ENCODE data around the gene SLCO2A1.

DNA sequence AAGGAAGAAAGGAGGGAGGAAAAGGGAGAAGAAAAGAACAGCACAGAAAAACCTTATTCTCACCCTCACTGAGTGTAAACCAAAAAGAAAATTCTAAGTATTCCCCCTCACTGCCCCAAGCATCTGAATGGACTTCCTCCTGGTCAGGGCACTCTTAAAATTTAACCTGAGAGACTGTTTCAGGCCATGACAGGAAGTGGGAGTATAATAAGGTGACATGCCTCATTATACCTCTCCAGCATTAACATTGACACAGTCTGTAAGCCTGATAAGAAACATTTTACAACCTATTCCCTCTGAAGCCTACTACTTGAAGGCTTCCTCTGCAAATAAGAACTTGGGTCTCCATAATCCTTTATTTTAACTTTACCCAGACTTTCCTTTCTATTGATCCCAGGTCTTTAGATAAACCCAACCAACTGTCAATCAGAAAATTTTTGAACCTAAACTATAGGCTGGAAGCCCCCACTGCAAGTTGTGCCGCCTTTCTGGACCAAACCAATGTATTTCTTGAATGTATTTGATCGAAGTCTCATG, 41.7 kb downstream of the SLCO2A1 start:
- TF ChIP-seq POLR2A (IDR thresholded peaks at IDR 0.05), result no peak
- TF ChIP-seq, protein P1, sequence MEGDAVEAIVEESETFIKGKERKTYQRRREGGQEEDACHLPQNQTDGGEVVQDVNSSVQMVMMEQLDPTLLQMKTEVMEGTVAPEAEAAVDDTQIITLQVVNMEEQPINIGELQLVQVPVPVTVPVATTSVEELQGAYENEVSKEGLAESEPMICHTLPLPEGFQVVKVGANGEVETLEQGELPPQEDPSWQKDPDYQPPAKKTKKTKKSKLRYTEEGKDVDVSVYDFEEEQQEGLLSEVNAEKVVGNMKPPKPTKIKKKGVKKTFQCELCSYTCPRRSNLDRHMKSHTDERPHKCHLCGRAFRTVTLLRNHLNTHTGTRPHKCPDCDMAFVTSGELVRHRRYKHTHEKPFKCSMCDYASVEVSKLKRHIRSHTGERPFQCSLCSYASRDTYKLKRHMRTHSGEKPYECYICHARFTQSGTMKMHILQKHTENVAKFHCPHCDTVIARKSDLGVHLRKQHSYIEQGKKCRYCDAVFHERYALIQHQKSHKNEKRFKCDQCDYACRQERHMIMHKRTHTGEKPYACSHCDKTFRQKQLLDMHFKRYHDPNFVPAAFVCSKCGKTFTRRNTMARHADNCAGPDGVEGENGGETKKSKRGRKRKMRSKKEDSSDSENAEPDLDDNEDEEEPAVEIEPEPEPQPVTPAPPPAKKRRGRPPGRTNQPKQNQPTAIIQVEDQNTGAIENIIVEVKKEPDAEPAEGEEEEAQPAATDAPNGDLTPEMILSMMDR (IDR thresholded peaks at IDR 0.05), result no peak

All from body of pancreas (tissue), 4 donors.